H1 (cell line): ENCODE data around the gene C9orf152. TPM values are rescaled to one million over a fixed set of nuclear protein-coding genes. Genes with fewer than 3 reads are reported as not detected.

Experiments used
- CTCF ChIA-PET: fragments of 300-600 bp; sonication (Branson Sonifier 250); formaldehyde crosslinking; loops from one replicate; lab custom pipeline; 2021; ENCODE audit not compliant: partially characterized antibody; lab: Charles Lee
- POLR2A ChIA-PET: fragments of 300-600 bp; sonication (Branson Sonifier 250); formaldehyde crosslinking; loops from one replicate; lab custom pipeline; 2021; ENCODE audit warnings: inconsistent platforms; ENCODE audit not compliant: partially characterized antibody; lab: Charles Lee
- DNase-seq, 2 experiments: peaks; one replicate each; pipeline versions ENCODE4 v3.0.0 to v3.0.0-alpha.2; 2010 to 2022; ENCODE audit warnings: low spot score in 2 of 2, low read depth in 1 of 2, mixed read lengths in 1 of 2
- FAIRE-seq: peaks from 2 replicates; lab custom pipeline; 2011; peaks lifted over from hg19 to GRCh38; lab: Jason Lieb, UNC
- H2AFZ ChIP-seq: 2 replicates; pipeline ENCODE4 v1.8.1; 2012; ENCODE audit warnings: low read length, inconsistent platforms
- H2AK5ac ChIP-seq: 2 replicates; pipeline ENCODE4 v1.6.1; 2013; ENCODE audit warnings: low read depth, low read length
- H2BK120ac ChIP-seq: replicated peaks from 2 replicates; pipeline ENCODE3; 2013; ENCODE audit warnings: low read depth, low read length, inconsistent platforms
- H2BK12ac ChIP-seq: 2 replicates; pipeline ENCODE4 v1.6.1; 2013; ENCODE audit warnings: low read depth, low read length
- H2BK15ac ChIP-seq: 2 replicates; pipeline ENCODE4 v1.6.1; 2013; ENCODE audit warnings: low read length
- H2BK20ac ChIP-seq: 2 replicates; pipeline ENCODE4 v1.6.1; 2013; ENCODE audit warnings: low read length
- H2BK5ac ChIP-seq: 2 replicates; pipeline ENCODE4 v1.6.1; 2013; ENCODE audit warnings: low read depth, low read length
- H3K14ac ChIP-seq: 2 replicates; pipeline ENCODE4 v1.6.1; 2013; ENCODE audit warnings: inconsistent platforms; ENCODE audit not compliant: insufficient read length
- H3K18ac ChIP-seq: 2 replicates; pipeline ENCODE4 v1.6.1; 2013; ENCODE audit warnings: low read length; ENCODE audit errors: extremely low read depth
- H3K23ac ChIP-seq: 2 replicates; pipeline ENCODE4 v1.6.1; 2013; ENCODE audit warnings: inconsistent platforms; ENCODE audit not compliant: insufficient read length
- H3K23me2 ChIP-seq: 2 replicates; pipeline ENCODE4 v1.6.1; 2013; ENCODE audit warnings: low read depth, low read length
- H3K27ac ChIP-seq: 2 replicates; pipeline ENCODE4 v1.6.1; 2011; ENCODE audit warnings: low read depth, low read length, inconsistent platforms
- H3K27me3 ChIP-seq, 4 experiments: replicated peaks in 1 of 4; 1 replicate in 1 of 4; 2 replicates in 3 of 4; pipeline versions ENCODE4 v1.6.1 to v1.8.1; 2011 to 2013; ENCODE audit warnings: low read length in 3 of 4, mild to moderate bottlenecking in 3 of 4, inconsistent platforms in 2 of 4, mixed read lengths in 2 of 4, moderate library complexity in 1 of 4; ENCODE audit not compliant: control insufficient read depth in 3 of 4, insufficient read depth in 3 of 4; ENCODE audit errors: extremely low read depth in 1 of 4
- H3K36me3 ChIP-seq, 4 experiments: 2 replicates each; pipeline versions ENCODE4 v1.6.1 to v1.8.1; 2011 to 2013; ENCODE audit warnings: mild to moderate bottlenecking in 4 of 4, low read length in 3 of 4, moderate library complexity in 2 of 4, control low read depth in 1 of 4, inconsistent platforms in 1 of 4; ENCODE audit not compliant: insufficient read depth in 4 of 4, control insufficient read depth in 2 of 4
- H3K4ac ChIP-seq: replicated peaks from 2 replicates; pipeline ENCODE3; 2013; ENCODE audit warnings: low read length, low read depth, mixed read lengths, inconsistent platforms; ENCODE audit not compliant: insufficient read length
- H3K4me1 ChIP-seq, 4 experiments: replicated peaks in 1 of 4; 1 replicate in 1 of 4; 2 replicates in 3 of 4; pipeline versions ENCODE4 v1.6.1 to v1.8.1; 2011 to 2013; ENCODE audit warnings: low read length in 3 of 4, inconsistent platforms in 2 of 4, mixed read lengths in 1 of 4; ENCODE audit not compliant: insufficient read depth in 4 of 4, control insufficient read depth in 3 of 4
- H3K4me2 ChIP-seq, 2 experiments: 2 replicates each; pipeline versions ENCODE4 v1.6.1 to v1.8.1; 2011 to 2013; ENCODE audit warnings: low read depth in 2 of 2, low read length in 2 of 2, control low read depth in 1 of 2, inconsistent platforms in 1 of 2, mild to moderate bottlenecking in 1 of 2; ENCODE audit not compliant: insufficient read depth in 1 of 2
- H3K4me3 ChIP-seq, 4 experiments: fragments of 200-600, 300-600 bp in 1 of 4; sonication (generic), shearing (Covaris generic), sonication (Bioruptor Twin) in 1 of 4; 2 replicates each; pipeline versions ENCODE4 v1.5.1 to v1.8.1; 2011 to 2016; ENCODE audit warnings: low read length in 4 of 4, low read depth in 3 of 4, control low read depth in 2 of 4, inconsistent platforms in 2 of 4, mild to moderate bottlenecking in 2 of 4, mixed read lengths in 1 of 4, moderate library complexity in 1 of 4; ENCODE audit not compliant: insufficient read depth in 2 of 4; ENCODE audit errors: extremely low read depth in 1 of 4
- H3K56ac ChIP-seq: replicated peaks from 2 replicates; pipeline ENCODE3; 2013; ENCODE audit warnings: low read depth, mild to moderate bottlenecking, mixed read lengths, low read length, inconsistent platforms; ENCODE audit not compliant: insufficient read length
- H3K79me1 ChIP-seq: 2 replicates; pipeline ENCODE4 v1.6.1; 2013; ENCODE audit warnings: low read depth, low read length, control low read depth
- H3K79me2 ChIP-seq, 2 experiments: 2 replicates each; pipeline versions ENCODE4 v1.6.1 to v1.8.1; 2012 to 2013; ENCODE audit warnings: low read length in 2 of 2, mild to moderate bottlenecking in 2 of 2, inconsistent platforms in 1 of 2; ENCODE audit not compliant: insufficient read depth in 2 of 2, control insufficient read depth in 1 of 2
- H3K9ac ChIP-seq, 4 experiments: replicated peaks in 1 of 4; 1 replicate in 1 of 4; 2 replicates in 3 of 4; pipeline versions ENCODE4 v1.6.1 to v1.8.1; 2011 to 2013; ENCODE audit warnings: low read depth in 3 of 4, low read length in 3 of 4, control low read depth in 2 of 4, mild to moderate bottlenecking in 2 of 4, moderate library complexity in 2 of 4, inconsistent platforms in 1 of 4; ENCODE audit errors: extremely low read depth in 1 of 4
- H3K9me3 ChIP-seq, 2 experiments: 2 replicates each; pipeline versions ENCODE4 v1.6.1 to v1.8.1; 2012 to 2013; ENCODE audit warnings: mild to moderate bottlenecking in 2 of 2, moderate library complexity in 2 of 2, control low read depth in 1 of 2, inconsistent platforms in 1 of 2, low read depth in 1 of 2, low read length in 1 of 2, mixed read lengths in 1 of 2; ENCODE audit not compliant: insufficient read depth in 2 of 2
- H4K20me1 ChIP-seq, 2 experiments: replicated peaks in 1 of 2; 2 replicates each; pipeline versions ENCODE3 to v1.8.1; 2011 to 2013; ENCODE audit warnings: inconsistent platforms in 2 of 2, low read length in 2 of 2, mild to moderate bottlenecking in 1 of 2; ENCODE audit not compliant: insufficient read depth in 2 of 2, control insufficient read depth in 1 of 2
- H4K5ac ChIP-seq: 2 replicates; pipeline ENCODE4 v1.6.1; 2013; ENCODE audit warnings: low read length, low read depth, mixed read lengths, inconsistent platforms; ENCODE audit not compliant: insufficient read length
- H4K8ac ChIP-seq: 2 replicates; pipeline ENCODE4 v1.8.0; 2013; ENCODE audit warnings: mild to moderate bottlenecking, moderate library complexity, low read length, inconsistent platforms; ENCODE audit not compliant: insufficient read depth; ENCODE audit errors: extremely low read depth
- H4K91ac ChIP-seq: replicated peaks from 2 replicates; pipeline ENCODE3; 2013; ENCODE audit warnings: low read length, mixed read lengths, inconsistent platforms; ENCODE audit not compliant: insufficient read length
- BRCA1 ChIP-seq: IDR thresholded peaks from 2 replicates; pipeline ENCODE4 v1.6.1; 2012; ENCODE audit warnings: low read depth, low read length, improper control_type of control experiment
- CBX8 ChIP-seq: fragments of 300-800, 300-1000 bp; sonication (generic); IDR thresholded peaks from 2 replicates; pipeline ENCODE4 v1.7.1; 2016; ENCODE audit warnings: low read depth, low read length, borderline replicate concordance
- CHD1 ChIP-seq: IDR thresholded peaks from 2 replicates; pipeline ENCODE4 v1.6.1; 2012; ENCODE audit warnings: low read depth, low read length, improper control_type of control experiment
- GABPA ChIP-seq: IDR thresholded peaks from 2 replicates; pipeline ENCODE4 v1.6.1; 2011; ENCODE audit warnings: mild to moderate bottlenecking, low read length, moderate library complexity, borderline replicate concordance; ENCODE audit not compliant: insufficient read depth
- JUND ChIP-seq: IDR thresholded peaks from 2 replicates; pipeline ENCODE4 v1.6.1; 2011; ENCODE audit warnings: mild to moderate bottlenecking, improper control_type of control experiment, low read length
- KDM5A ChIP-seq: fragments of 200-600 bp; IDR thresholded peaks from 2 replicates; pipeline ENCODE4 v1.7.1; 2012; ENCODE audit warnings: mild to moderate bottlenecking, low read length, inconsistent platforms, mixed read lengths
- MAX ChIP-seq: IDR thresholded peaks from 2 replicates; pipeline ENCODE4 v1.6.1; 2012; ENCODE audit warnings: inconsistent platforms
- NRF1 ChIP-seq: IDR thresholded peaks from 2 replicates; pipeline ENCODE4 v1.6.1; 2011; ENCODE audit warnings: mild to moderate bottlenecking, low read depth, low read length, improper control_type of control experiment
- POLR2A ChIP-seq, 2 experiments: IDR thresholded peaks; 1 replicate in 1 of 2; 2 replicates in 1 of 2; pipeline ENCODE4 v1.6.1; 2011; ENCODE audit warnings: low read depth in 2 of 2, low read length in 2 of 2, mild to moderate bottlenecking in 2 of 2; ENCODE audit errors: control extremely low read depth in 1 of 2
- RBBP5 ChIP-seq: IDR thresholded peaks from 2 replicates; pipeline ENCODE4 v1.7.1; 2012; ENCODE audit warnings: low read depth, mild to moderate bottlenecking, inconsistent platforms, low read length, moderate library complexity, borderline replicate concordance
- RNF2 ChIP-seq: fragments of 200-900, 300-1000 bp; sonication (generic); IDR thresholded peaks from 2 replicates; pipeline ENCODE4 v1.7.1; 2016; ENCODE audit warnings: borderline replicate concordance, low read depth, mild to moderate bottlenecking, antibody characterized with exemption, low read length; ENCODE audit not compliant: poor library complexity, severe bottlenecking; ENCODE audit errors: missing control alignments
- SAP30 ChIP-seq: fragments of 300-600 bp; sonication (generic); IDR thresholded peaks from 2 replicates; pipeline ENCODE4 v1.7.1; 2012; ENCODE audit warnings: low read length, moderate library complexity, mild to moderate bottlenecking, inconsistent platforms; ENCODE audit not compliant: insufficient read depth, insufficient replicate concordance
- SUZ12 ChIP-seq: fragments of 200-600 bp; sonication (generic); IDR thresholded peaks from 2 replicates; pipeline ENCODE4 v1.6.1; 2012; ENCODE audit warnings: mild to moderate bottlenecking, inconsistent platforms, low read length, moderate library complexity, mixed read lengths
- ZNF274 ChIP-seq: IDR thresholded peaks from 2 replicates; pipeline ENCODE4 v1.7.0; 2012; ENCODE audit warnings: low read length, borderline replicate concordance; ENCODE audit errors: extremely low read depth
- WGBS, 2 experiments: shearing (Covaris generic) in 1 of 2; methylation state at CpG; one replicate each; pipeline versions ENCODE4 v1.1.6 to v1.1.7; 2013 to 2015; ENCODE audit warnings: low lambda C conversion rate in 2 of 2, mixed read lengths in 2 of 2, inconsistent platforms in 1 of 2, low coverage in 1 of 2, missing lambda C conversion rate in 1 of 2; ENCODE audit not compliant: insufficient replicate concordance in 2 of 2, insufficient coverage in 1 of 2, insufficient read length in 1 of 2; ENCODE audit errors: extremely low coverage in 1 of 2, missing lambda C conversion rate in 1 of 2; 5-methylcytosine and 5-hydroxymethylcytosine counted together
- polyA plus RNA-seq, 7 experiments: library from polyadenylated mRNA; depleted of rRNA in 3 of 7; stranded (reverse) in 5 of 7; unstranded in 2 of 7; fragments of >200 nt in 5 of 7; fragments of 200-250 nt in 2 of 7; gene quantifications; 1 replicate in 5 of 7; 2 replicates in 1 of 7; 4 replicates in 1 of 7; pipeline versions ENCODE4 v1.2.1 to v1.2.3, GENCODE V29; 2011 to 2013; ENCODE audit warnings: missing spikeins in 2 of 7, mixed read lengths in 2 of 7
- total RNA-seq: library from RNA; stranded (reverse); fragmentation: NEBNext Ultra II Directional; extraction: Animal tissue kit (Norgen Biotek cat#: 25700); gene quantifications from 2 replicates; pipeline ENCODE4 v1.2.1, GENCODE V29; 2021

The C9orf152 gene
- total and polyA plus RNA-seq, 2 of the 8 experiments (the other 6 are each of a cell fraction or from before 2014, with no cell fraction given) = not detected

GRCh38 chr9:110220809-110221208, 12.8 kb upstream of the C9orf152 start:
- DNase-seq = no peak
- TF ChIP-seq RNF2 = no peak
- TF ChIP-seq CBX8 = no peak
- TF ChIP-seq JUND = no peak
- TF ChIP-seq NRF1 = no peak
- no peak for TF ChIP-seq CHD1
- no peak for TF ChIP-seq RBBP5
- no peak for TF ChIP-seq POLR2A (IDR thresholded peaks at IDR 0.05; ENCODE audit: control extremely low read depth in 1 of 2, low read depth in 2 of 2, low read length in 2 of 2)
- no peak for TF ChIP-seq GABPA
- no peak for TF ChIP-seq BRCA1
- no peak for TF ChIP-seq ZNF274
- no peak for TF ChIP-seq MAX
- no peak for TF ChIP-seq SAP30
- no peak for TF ChIP-seq KDM5A
- no peak for TF ChIP-seq SUZ12

More at GRCh38 chr9:110220809-110221208, 12.8 kb upstream of the C9orf152 start:
- H4K91ac ChIP-seq = no peak overlapping the region
- no peak overlapping the region for H2BK15ac ChIP-seq
- POLR2A ChIA-PET = no interaction called here
- no peak overlapping the region for H3K27ac ChIP-seq
- H3K23me2 ChIP-seq = no peaks in the 10 kb centered on the region
- H3K9me3 ChIP-seq = no peaks in the 10 kb centered on the region
- H3K79me1 ChIP-seq = no peaks in the 10 kb centered on the region
- H3K4ac ChIP-seq = no peak overlapping the region
- H2BK12ac ChIP-seq = no peak overlapping the region
- WGBS, 2 experiments = 95% methylated on average over 3 of the region's 3 CpGs; no CpG with 5 or more reads in 1 of the 2 experiments
- H2AFZ ChIP-seq = no peak overlapping the region
- H3K56ac ChIP-seq = no peak overlapping the region
- no peak overlapping the region for H3K4me2 ChIP-seq
- no peak overlapping the region for H3K18ac ChIP-seq
- H3K14ac ChIP-seq = no peak overlapping the region
- FAIRE-seq = no peak
- no peak overlapping the region for H2BK5ac ChIP-seq
- no peak overlapping the region for H2BK120ac ChIP-seq
- H4K5ac ChIP-seq = no peak overlapping the region
- H3K27me3 ChIP-seq = no peaks in the 10 kb centered on the region
- no peak overlapping the region for H3K9ac ChIP-seq
- H4K20me1 ChIP-seq = no peaks in the 10 kb centered on the region
- H3K79me2 ChIP-seq = no peaks in the 10 kb centered on the region
- no peak overlapping the region for H4K8ac ChIP-seq
- H2BK20ac ChIP-seq = no peak overlapping the region
- CTCF ChIA-PET = interaction anchor here (0.6 to 13.3 kb wide), 4 partner anchors 9 to 176 kb away, joined by 3 to 166 read pairs (median 4); no protein-coding TSS in a partner anchor
- H3K36me3 ChIP-seq = no peaks in the 10 kb centered on the region
- no peaks in the 10 kb centered on the region for H3K4me1 ChIP-seq
- H3K4me3 ChIP-seq = no peak overlapping the region
- H3K23ac ChIP-seq = no peak overlapping the region
- H2AK5ac ChIP-seq = no peak overlapping the region
